OCI-LY1 (cell line): ENCODE results near the gene TANGO6.

Experiments used
- H2AFZ ChIP-seq: fragments of 200-600 bp; sonication (generic), shearing (Covaris generic); 2 replicates; pipeline ENCODE4 v1.6.0; 2014; ENCODE audit warnings: antibody characterized with exemption, mild to moderate bottlenecking, low read length
- H3F3A ChIP-seq: fragments of 200-600 bp; sonication (generic), shearing (Covaris generic); 2 replicates; pipeline ENCODE4 v1.6.0; 2014; ENCODE audit warnings: mild to moderate bottlenecking, antibody characterized with exemption, low read length, moderate library complexity; ENCODE audit not compliant: insufficient read depth
- H3K27ac ChIP-seq: fragments of 200-600 bp; sonication (generic); 2 replicates; pipeline ENCODE4 v1.5.1; 2014; ENCODE audit warnings: low read length, mixed run types, mild to moderate bottlenecking, low read depth; ENCODE audit not compliant: poor library complexity, severe bottlenecking
- H3K27me3 ChIP-seq: fragments of 200-600 bp; sonication (generic); 2 replicates; pipeline ENCODE4 v1.6.0; 2014; ENCODE audit warnings: antibody characterized with exemption, mild to moderate bottlenecking, low read length, moderate library complexity; ENCODE audit not compliant: insufficient read depth
- H3K36me3 ChIP-seq: fragments of 200-600 bp; sonication (generic); 2 replicates; pipeline ENCODE4 v1.6.1; 2014; ENCODE audit warnings: mild to moderate bottlenecking, antibody characterized with exemption, low read length, moderate library complexity, mixed read lengths; ENCODE audit not compliant: insufficient read depth
- H3K4me1 ChIP-seq: fragments of 200-600 bp; sonication (generic); 2 replicates; pipeline ENCODE4 v1.5.1; 2014; ENCODE audit warnings: mild to moderate bottlenecking, low read length, moderate library complexity; ENCODE audit not compliant: insufficient read depth, severe bottlenecking
- H3K4me2 ChIP-seq: fragments of 200-600 bp; sonication (generic), shearing (Covaris generic); 2 replicates; pipeline ENCODE4 v1.6.1; 2014; ENCODE audit warnings: low read length
- H3K4me3 ChIP-seq: fragments of 200-600 bp; sonication (generic); 2 replicates; pipeline ENCODE4 v1.5.1; 2014; ENCODE audit warnings: low read length, low read depth, mild to moderate bottlenecking, mixed read lengths; ENCODE audit not compliant: poor library complexity, severe bottlenecking
- H3K79me2 ChIP-seq: fragments of 200-600 bp; shearing (Covaris generic); 2 replicates; pipeline ENCODE4 v1.6.1; 2016; ENCODE audit warnings: mixed run types, low read length, mixed read lengths; ENCODE audit not compliant: insufficient read depth
- H3K9ac ChIP-seq: fragments of 200-600 bp; sonication (generic), shearing (Covaris generic); 2 replicates; pipeline ENCODE4 v1.6.1; 2014; ENCODE audit warnings: mild to moderate bottlenecking, low read length, mixed read lengths
- H3K9me2 ChIP-seq: fragments of 200-600 bp; sonication (generic), shearing (Covaris generic); 2 replicates; pipeline ENCODE4 v1.6.1; 2014; ENCODE audit warnings: low read depth, mild to moderate bottlenecking, low read length, mixed read lengths
- H3K9me3 ChIP-seq: fragments of 200-600 bp; shearing (Covaris generic); 2 replicates; pipeline ENCODE4 v1.6.1; 2014; ENCODE audit warnings: low read length, mixed read lengths
- H4K20me1 ChIP-seq: fragments of 200-600 bp; sonication (generic), shearing (Covaris generic); 2 replicates; pipeline ENCODE4 v1.6.0; 2016; ENCODE audit warnings: mild to moderate bottlenecking, low read length; ENCODE audit not compliant: insufficient read depth
- EZH2 ChIP-seq: fragments of 200-600 bp; sonication (generic), shearing (Covaris generic); IDR thresholded peaks from 2 replicates; pipeline ENCODE4 v1.8.0; 2017; ENCODE audit warnings: borderline replicate concordance, mixed run types, mild to moderate bottlenecking, antibody characterized with exemption, low read length, moderate library complexity, mixed read lengths
- TF ChIP-seq, protein P1 (sequence below): fragments of 200-600 bp; sonication (generic), shearing (Covaris generic); IDR thresholded peaks from 2 replicates; pipeline ENCODE4 v1.5.1; 2017; ENCODE audit warnings: mild to moderate bottlenecking, antibody characterized with exemption, low read length, moderate library complexity, mixed read lengths

Gene TANGO6

GRCh38 chr16:69039333-69039941, 196.1 kb downstream of the TANGO6 start:
- Histone ChIP-seq H3K9ac (no peak overlapping the region), H3F3A (no peaks in the 10 kb centered on the region), H3K79me2 (no peaks in the 10 kb centered on the region), H4K20me1 (no peaks in the 10 kb centered on the region), H3K9me3 (peaks cover 5% of the 10 kb centered on the region; the same call in 1 of the 2 replicates), H2AFZ (no peak overlapping the region), H3K9me2 (no peaks in the 10 kb centered on the region), H3K4me1 (no peaks in the 10 kb centered on the region), H3K4me2 (no peak overlapping the region), H3K27ac (no peak overlapping the region), H3K36me3 (peaks cover 12% of the 10 kb centered on the region), H3K27me3 (no peaks in the 10 kb centered on the region), H3K4me3 (no peak overlapping the region)
- TF ChIP-seq, protein P1, sequence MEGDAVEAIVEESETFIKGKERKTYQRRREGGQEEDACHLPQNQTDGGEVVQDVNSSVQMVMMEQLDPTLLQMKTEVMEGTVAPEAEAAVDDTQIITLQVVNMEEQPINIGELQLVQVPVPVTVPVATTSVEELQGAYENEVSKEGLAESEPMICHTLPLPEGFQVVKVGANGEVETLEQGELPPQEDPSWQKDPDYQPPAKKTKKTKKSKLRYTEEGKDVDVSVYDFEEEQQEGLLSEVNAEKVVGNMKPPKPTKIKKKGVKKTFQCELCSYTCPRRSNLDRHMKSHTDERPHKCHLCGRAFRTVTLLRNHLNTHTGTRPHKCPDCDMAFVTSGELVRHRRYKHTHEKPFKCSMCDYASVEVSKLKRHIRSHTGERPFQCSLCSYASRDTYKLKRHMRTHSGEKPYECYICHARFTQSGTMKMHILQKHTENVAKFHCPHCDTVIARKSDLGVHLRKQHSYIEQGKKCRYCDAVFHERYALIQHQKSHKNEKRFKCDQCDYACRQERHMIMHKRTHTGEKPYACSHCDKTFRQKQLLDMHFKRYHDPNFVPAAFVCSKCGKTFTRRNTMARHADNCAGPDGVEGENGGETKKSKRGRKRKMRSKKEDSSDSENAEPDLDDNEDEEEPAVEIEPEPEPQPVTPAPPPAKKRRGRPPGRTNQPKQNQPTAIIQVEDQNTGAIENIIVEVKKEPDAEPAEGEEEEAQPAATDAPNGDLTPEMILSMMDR = no peak
- TF ChIP-seq EZH2 = no peak

- H3K36me3 ChIP-seq = peaks cover 12% of the 10 kb centered on the region
- H3K4me2 ChIP-seq = no peak overlapping the region
- H3K4me1 ChIP-seq = no peaks in the 10 kb centered on the region
- no peaks in the 10 kb centered on the region for H3K27me3 ChIP-seq
- H4K20me1 ChIP-seq = no peaks in the 10 kb centered on the region
- no peak overlapping the region for H3K4me3 ChIP-seq
- TF ChIP-seq, protein P1 = no peak
- no peak for TF ChIP-seq EZH2
- H3K9me3 ChIP-seq = peaks cover 5% of the 10 kb centered on the region; the same call in 1 of the 2 replicates
- H3F3A ChIP-seq = no peaks in the 10 kb centered on the region
- no peak overlapping the region for H2AFZ ChIP-seq
- no peak overlapping the region for H3K9ac ChIP-seq
- H3K27ac ChIP-seq = no peak overlapping the region
- H3K9me2 ChIP-seq = no peaks in the 10 kb centered on the region
- no peaks in the 10 kb centered on the region for H3K79me2 ChIP-seq
Observed at GRCh38 chr16:69040144-69040909, 197.0 kb downstream of the TANGO6 start.

GRCh38 chr16:69048328-69049120, 205.2 kb downstream of the TANGO6 start:
- Histone ChIP-seq H3K4me2 (no peak overlapping the region), H3K36me3 (no peaks in the 10 kb centered on the region), H3F3A (no peaks in the 10 kb centered on the region), H3K27ac (no peak overlapping the region), H3K27me3 (no peaks in the 10 kb centered on the region), H3K79me2 (no peaks in the 10 kb centered on the region), H2AFZ (no peak overlapping the region), H3K9me2 (no peaks in the 10 kb centered on the region), H3K4me3 (no peak overlapping the region), H3K9ac (no peak overlapping the region), H4K20me1 (no peaks in the 10 kb centered on the region), H3K9me3 (no peaks in the 10 kb centered on the region), H3K4me1 (no peaks in the 10 kb centered on the region)
- no peak for TF ChIP-seq EZH2
- TF ChIP-seq, protein P1 = no peak
